ENCODE measurements around the gene CD53.
A peak's percentile ranks its signal among the peaks of the same experiment; 100 is the strongest.
"Not testable (repeated sequence)": the region's sequence is repeated elsewhere in the genome, so short reads cannot be mapped to it uniquely, and the experiment has no call there.

Gene CD53

DNA sequence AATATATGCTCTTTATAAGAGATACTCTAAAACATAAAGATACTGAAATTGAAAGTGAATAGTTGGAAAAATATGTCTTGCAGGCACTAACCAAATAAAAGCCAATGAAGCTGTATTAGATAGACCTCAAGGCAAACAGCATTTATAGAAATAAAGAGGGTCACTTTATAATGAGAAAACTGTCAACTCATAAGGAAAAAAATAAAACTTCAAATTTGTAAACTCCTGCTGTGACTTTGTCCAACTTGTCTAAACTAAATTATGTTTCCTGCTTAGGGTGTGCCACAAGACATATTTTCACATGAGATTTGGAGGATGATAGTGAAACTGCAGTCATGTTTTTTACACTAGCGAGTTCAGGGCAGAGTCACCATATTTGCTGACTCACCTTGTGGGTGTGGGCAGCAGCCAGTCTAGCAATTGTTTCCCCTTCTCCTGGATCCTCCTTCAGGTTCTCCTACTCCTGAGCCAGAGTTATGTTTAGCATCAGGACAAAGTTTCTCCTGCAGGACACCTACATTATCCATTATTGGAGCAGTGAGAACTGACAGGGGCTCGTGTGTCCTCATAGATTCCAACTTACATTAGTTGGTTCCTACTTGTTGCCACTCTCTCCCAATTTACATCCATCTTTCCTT is 43.8 kb downstream of the CD53 start:
- peak; percentile 89 for DNase-seq

DNA sequence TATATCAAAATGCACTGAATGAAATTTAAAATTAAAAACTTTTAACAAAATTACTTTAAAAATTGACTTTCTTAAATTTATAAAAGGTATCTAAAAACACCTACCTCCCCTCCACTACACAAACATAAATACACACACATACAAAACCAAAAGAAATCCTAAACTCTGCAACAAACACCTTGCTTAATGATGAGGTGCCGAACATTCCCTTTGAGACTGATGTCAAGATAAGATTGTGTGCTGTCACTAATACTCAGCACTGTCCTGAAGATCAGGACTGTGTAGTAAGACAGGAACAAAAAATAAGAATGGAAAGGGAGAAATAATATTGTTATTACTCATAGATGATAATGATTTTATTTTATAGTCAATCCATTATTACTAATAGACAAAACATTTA is 45.1 kb downstream of the CD53 start:
- no peak for DNase-seq

DNA sequence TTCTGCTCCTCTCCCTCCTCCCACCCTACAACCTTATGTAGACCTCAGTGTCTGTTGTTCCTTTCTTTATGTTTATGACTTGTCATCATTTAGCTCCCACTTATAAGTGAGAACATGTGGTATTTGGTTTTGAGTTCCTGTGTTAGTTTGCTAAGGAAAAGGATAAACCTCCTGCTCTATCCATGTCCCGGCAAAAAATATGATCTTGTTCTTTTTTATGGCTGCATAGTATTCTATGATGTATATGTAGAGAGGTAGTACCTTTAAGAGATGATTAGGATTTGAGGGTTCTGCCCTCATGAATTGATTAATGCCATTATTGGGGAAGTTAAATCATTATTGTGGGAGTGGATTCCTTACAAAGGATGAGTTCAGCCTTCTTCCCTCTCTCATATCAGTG is 49.0 kb downstream of the CD53 start:
- no peak for DNase-seq

DNA sequence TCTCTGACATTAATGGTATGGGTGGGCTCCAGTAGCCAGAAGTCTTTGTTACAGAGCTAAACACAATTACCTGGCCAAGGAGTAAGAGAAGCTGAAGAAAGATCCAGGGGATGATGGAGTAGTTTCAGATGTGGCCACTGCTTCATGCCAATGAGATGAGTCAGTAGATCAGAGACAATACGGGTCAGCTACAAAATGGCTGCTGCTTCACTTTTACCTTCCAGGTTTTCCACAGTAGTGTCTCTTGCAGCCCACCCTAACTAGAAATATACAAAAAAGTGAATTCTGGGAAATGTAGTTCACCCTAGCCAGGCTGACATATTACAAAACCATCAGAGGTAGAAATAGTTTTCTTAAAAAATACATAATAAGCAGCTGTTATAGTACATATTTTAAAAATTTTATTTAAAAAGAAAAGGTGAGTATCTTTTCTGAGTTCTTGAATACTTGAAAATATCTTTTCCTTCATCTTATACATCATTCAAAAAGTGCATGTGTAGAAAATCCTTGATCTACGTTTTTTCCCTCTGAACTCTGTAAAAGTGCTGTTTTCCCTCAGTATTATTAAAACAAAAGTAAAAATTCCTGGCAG is 54.6 kb downstream of the CD53 start:
- no peak for DNase-seq

DNA sequence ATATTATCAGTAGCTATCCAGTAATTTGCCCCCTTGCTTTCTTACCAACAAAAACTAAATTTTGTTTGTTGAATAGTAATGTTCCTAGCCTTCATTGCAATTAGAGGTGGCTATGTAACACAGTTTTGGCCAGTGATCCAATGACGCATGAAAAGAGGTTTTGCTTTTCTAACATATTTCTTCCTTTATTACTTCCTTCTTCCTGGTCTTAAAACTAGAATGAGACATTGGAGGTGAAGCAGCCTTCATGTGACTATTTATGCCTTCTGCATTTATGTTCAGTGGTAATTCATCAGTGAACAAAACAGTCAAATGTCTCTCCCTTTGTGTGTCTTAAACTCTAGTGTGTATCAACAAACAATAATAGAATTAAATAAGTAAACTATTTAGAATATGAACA is 55.2 kb downstream of the CD53 start:
- DNase-seq, result no peak

DNA sequence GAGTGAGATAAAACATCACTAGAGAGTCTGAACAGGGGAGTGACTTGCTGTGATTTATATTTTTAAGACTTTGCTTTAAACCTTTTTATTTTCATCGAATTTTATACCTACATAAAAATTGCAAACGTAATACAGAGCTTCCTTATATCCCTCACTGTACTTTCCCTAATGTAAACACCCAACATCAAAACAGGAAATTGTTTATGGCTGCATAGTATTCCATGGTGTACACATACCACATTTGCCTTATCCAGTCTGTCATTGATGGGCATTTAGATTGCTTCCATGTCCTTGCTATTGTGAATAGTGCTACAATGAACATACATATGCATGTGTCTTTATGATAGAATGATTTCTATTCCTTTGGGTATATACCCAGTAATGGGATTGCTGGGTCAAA is 56.0 kb downstream of the CD53 start:
- DNase-seq, result no peak

DNA sequence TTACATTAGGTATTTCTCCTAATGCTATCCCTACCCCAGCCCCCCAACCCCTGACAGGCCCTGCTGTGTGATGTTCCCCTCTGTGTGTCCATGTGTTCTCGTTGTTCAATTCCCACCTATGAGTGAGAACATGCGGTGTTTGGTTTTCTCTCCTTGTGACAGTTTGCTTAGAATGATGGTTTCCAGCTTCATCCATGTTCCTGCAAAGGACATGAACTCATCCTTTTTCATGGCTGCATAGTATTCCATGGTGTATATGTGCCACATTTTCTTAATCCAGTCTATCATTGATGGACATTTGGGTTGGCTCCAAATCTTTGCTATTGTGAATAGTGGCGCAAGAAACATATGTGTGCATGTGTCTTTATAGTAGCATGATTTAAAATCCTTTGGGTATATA is 58.1 kb downstream of the CD53 start:
- not testable (repeated sequence) for DNase-seq

DNA sequence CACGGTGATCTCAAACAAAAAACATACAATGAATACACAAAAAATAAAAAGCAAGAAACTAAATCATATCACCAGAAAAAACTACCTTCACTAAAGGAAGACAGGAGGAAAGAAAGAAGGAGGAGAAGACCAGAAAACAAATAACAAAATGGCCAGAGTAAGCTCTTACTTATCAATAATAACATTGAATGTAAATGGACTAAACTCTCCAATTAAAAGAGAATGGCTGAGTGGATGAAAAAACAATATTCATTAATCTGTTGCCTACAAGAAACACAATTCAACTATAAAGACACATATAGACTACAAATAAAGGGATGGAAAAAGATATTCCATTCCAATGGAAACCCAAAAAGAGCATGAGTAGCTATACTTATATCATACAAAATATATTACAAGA is 63.6 kb downstream of the CD53 start:
- DNase-seq, result no peak

DNA sequence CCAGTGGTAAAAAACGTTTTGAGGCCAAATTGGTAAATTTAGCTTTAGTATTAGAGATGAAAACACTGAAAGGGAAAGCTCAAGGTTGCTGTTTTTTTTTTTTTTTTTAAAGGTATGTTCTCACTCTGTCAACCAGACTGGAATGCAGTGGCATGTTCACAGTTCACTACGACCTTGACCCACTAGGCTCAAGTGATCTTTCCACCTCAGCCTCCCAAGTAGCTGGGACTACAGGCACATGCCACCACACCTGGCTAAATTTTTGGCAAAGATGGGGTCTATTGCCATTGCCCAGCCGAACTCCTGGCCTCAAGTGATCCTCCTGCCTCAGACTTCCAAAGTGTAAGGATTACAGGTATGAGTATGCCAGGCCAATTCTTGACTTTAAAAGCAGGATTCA is 71.9 kb downstream of the CD53 start:
- no peak for DNase-seq

DNA sequence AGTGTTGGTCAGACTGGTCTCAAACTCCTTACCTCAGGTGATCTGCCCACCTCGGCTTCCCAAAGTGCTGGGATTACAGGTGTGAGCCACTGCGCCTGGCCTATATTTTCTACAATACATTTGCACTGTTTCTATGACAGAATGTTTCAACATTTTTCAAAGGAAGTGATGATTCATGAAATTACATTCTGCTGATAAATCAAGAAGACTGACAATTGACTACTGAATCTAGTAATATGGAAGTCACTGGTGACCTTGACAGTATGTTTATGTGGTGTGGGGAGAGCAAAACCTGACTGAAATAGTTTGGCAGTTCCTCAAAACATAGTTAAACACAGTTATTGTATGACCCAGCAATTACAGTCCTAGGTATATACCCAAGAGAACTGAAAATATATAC is 72.7 kb downstream of the CD53 start:
- DNase-seq, result no peak

DNA sequence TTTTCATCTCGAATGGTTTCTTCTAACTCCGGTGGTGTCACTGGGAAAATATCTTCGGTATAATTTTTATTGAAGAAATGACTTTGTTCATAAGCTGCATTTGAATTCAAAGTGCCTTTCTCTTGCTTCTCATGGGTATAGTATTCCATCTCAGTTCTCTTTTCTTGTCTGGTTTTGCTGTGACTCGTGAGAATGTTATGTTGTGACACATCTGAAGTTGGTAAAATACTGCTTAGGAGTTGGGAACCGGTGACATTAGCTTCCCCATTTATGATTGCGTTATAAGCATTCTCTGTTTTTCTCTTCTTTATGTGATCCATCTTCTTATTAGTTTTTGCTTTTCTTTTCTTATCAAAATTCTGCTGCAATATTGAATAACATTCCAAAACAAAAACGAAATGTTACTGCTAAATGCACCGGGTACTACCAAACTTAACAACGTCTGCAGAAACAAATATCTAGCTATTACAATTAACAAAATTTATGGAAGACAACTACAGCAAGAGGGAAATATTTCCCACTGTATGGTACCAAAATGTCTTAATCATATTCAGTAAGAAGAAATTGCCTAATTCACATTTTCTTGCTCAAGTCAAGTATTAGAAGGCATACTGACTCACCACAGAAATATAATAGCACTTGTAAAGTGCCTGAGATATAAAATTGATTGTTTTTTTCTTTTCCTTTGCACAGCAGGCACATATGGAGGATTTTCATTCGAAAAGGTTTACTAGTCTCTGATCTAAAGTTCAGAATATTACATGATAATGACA is 75.3 kb downstream of the CD53 start:
- DNase-seq, result peak; percentile 27
